B cell (primary cell): ENCODE measurements around the gene PALLD.

Source experiments
- EZH2 ChIP-seq: IDR thresholded peaks from 2 replicates; pipeline ENCODE4 v1.6.1; 2012; ENCODE audit warnings: borderline replicate concordance, low read depth, mild to moderate bottlenecking, moderate library complexity, low read length; ENCODE audit not compliant: insufficient read depth, poor library complexity, severe bottlenecking
- TF ChIP-seq, protein P1 (sequence below): fragments of 200-600 bp; IDR thresholded peaks from one replicate; pipeline ENCODE4 v1.8.0; 2022; ENCODE audit warnings: antibody characterized with exemption, mild to moderate bottlenecking

GRCh38 chr4:168484626-168485025 lies 12.2 kb upstream of the PALLD start:
- TF ChIP-seq, protein P1, sequence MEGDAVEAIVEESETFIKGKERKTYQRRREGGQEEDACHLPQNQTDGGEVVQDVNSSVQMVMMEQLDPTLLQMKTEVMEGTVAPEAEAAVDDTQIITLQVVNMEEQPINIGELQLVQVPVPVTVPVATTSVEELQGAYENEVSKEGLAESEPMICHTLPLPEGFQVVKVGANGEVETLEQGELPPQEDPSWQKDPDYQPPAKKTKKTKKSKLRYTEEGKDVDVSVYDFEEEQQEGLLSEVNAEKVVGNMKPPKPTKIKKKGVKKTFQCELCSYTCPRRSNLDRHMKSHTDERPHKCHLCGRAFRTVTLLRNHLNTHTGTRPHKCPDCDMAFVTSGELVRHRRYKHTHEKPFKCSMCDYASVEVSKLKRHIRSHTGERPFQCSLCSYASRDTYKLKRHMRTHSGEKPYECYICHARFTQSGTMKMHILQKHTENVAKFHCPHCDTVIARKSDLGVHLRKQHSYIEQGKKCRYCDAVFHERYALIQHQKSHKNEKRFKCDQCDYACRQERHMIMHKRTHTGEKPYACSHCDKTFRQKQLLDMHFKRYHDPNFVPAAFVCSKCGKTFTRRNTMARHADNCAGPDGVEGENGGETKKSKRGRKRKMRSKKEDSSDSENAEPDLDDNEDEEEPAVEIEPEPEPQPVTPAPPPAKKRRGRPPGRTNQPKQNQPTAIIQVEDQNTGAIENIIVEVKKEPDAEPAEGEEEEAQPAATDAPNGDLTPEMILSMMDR: no peak
- TF ChIP-seq EZH2: no peak
